HepG2 (cell line): Measurements from ENCODE around the gene BRIP1. TPM values are rescaled to one million over a fixed set of nuclear protein-coding genes. Genes with fewer than 3 reads are reported as not detected.

Source experiments
- ATAC-seq: fragments of 200-7000 bp; cut with Tn5 transposase; 3 replicates; pipeline ENCODE4 v1.9.1; 2020; ENCODE audit warnings: mild to moderate bottlenecking, moderate library complexity
- BruUV-seq: library from RNA; stranded (reverse); fragments of 400-500 nt; replicated peaks from 2 replicates; lab custom pipeline; 2021; lab: Mats Ljungman, UMichigan
- CTCF ChIA-PET: fragments of 300-600 bp; formaldehyde crosslinking; extraction: SDS; loops from one replicate; lab custom pipeline; 2021; ENCODE audit warnings: low total read pairs, inconsistent platforms, low intra/inter-chr PET ratio; lab: Yijun Ruan, JAX
- POLR2A ChIA-PET: fragments of 350-600 bp; sonication (Branson Sonifier 250); formaldehyde crosslinking; loops from one replicate; lab custom pipeline; 2020; ENCODE audit warnings: antibody characterized with exemption, inconsistent platforms; lab: Yijun Ruan, JAX
- DNase-seq: peaks from one replicate; pipeline ENCODE4 v3.0.0-alpha.2; 2015; ENCODE audit warnings: low spot score
- FAIRE-seq: peaks from 3 replicates; lab custom pipeline; 2011; peaks lifted over from hg19 to GRCh38; lab: Jason Lieb, UNC
- H2AFZ ChIP-seq: one replicate; pipeline ENCODE4 v1.6.1; 2011; ENCODE audit warnings: low read length, inconsistent platforms
- H3K27ac ChIP-seq: fragments of 300-600 bp; 3 replicates; pipeline ENCODE4 v1.8.0; 2011; ENCODE audit warnings: mixed run types, mild to moderate bottlenecking, mixed read lengths, low read length, inconsistent platforms; ENCODE audit not compliant: insufficient read depth; ENCODE audit errors: extremely low read length
- H3K27me3 ChIP-seq, 2 experiments: fragments of 200-600 bp in 1 of 2; 2 replicates in 1 of 2; 3 replicates in 1 of 2; pipeline versions ENCODE4 v1.6.0 to v1.8.0; 2011; ENCODE audit warnings: low read length in 2 of 2, mild to moderate bottlenecking in 2 of 2, moderate library complexity in 2 of 2, inconsistent platforms in 1 of 2; ENCODE audit not compliant: insufficient read depth in 2 of 2, control insufficient read depth in 1 of 2
- H3K36me3 ChIP-seq, 2 experiments: fragments of 200-600 bp in 1 of 2; replicated peaks in 1 of 2; 2 replicates in 1 of 2; 3 replicates in 1 of 2; pipeline versions ENCODE4 v1.5.1 to v1.8.0; 2011; ENCODE audit warnings: low read length in 2 of 2, inconsistent platforms in 1 of 2; ENCODE audit not compliant: insufficient read depth in 2 of 2, control insufficient read depth in 1 of 2
- H3K4me1 ChIP-seq: 2 replicates; pipeline ENCODE4 v1.5.1; 2012; ENCODE audit warnings: low read length, inconsistent platforms; ENCODE audit not compliant: insufficient read depth
- H3K4me2 ChIP-seq: 2 replicates; pipeline ENCODE4 v1.6.0; 2011; ENCODE audit warnings: low read depth, low read length, inconsistent platforms
- H3K4me3 ChIP-seq, 3 experiments: fragments of 200-600 bp in 1 of 3; sonication (generic), shearing (Covaris generic) in 1 of 3; replicated peaks in 1 of 3; 2 replicates each; pipeline ENCODE4 v1.5.1; 2011 to 2016; ENCODE audit warnings: low read length in 3 of 3, inconsistent platforms in 2 of 3, low read depth in 2 of 3, mild to moderate bottlenecking in 2 of 3, control low read depth in 1 of 3, mixed read lengths in 1 of 3; ENCODE audit not compliant: insufficient read depth in 1 of 3
- H3K79me2 ChIP-seq: one replicate; pipeline ENCODE4 v1.6.1; 2011; ENCODE audit warnings: low read length, inconsistent platforms; ENCODE audit not compliant: insufficient read depth
- H3K9ac ChIP-seq: 2 replicates; pipeline ENCODE4 v1.6.0; 2011; ENCODE audit warnings: mild to moderate bottlenecking, low read depth, low read length, inconsistent platforms; ENCODE audit not compliant: insufficient read depth
- H3K9me3 ChIP-seq: 2 replicates; pipeline ENCODE4 v1.5.1; 2012; ENCODE audit warnings: mild to moderate bottlenecking, low read length
- H4K20me1 ChIP-seq: 2 replicates; pipeline ENCODE4 v1.6.0; 2011; ENCODE audit warnings: inconsistent platforms, mild to moderate bottlenecking, low read length, moderate library complexity; ENCODE audit not compliant: insufficient read depth
- ATRX ChIP-seq: sonication (generic); formaldehyde crosslinking; IDR thresholded peaks from 2 replicates; pipeline ENCODE4 v1.4.0; 2020; ENCODE audit warnings: missing genetic modification reagents, borderline replicate concordance
- BCL6 ChIP-seq: IDR thresholded peaks from 2 replicates; pipeline ENCODE4 v1.6.1; 2016; ENCODE audit warnings: missing genetic modification reagents, missing compliant biosample characterization
- BRCA1 ChIP-seq: sonication (generic); formaldehyde crosslinking; IDR thresholded peaks from 2 replicates; pipeline ENCODE4 v1.4.0; 2020; ENCODE audit warnings: missing genetic modification reagents
- CAMTA2 ChIP-seq: sonication (generic); formaldehyde crosslinking; IDR thresholded peaks from 2 replicates; pipeline ENCODE4 v1.4.0; 2020; ENCODE audit warnings: mild to moderate bottlenecking, missing genetic modification reagents, borderline replicate concordance
- JARID2 ChIP-seq: sonication (generic); formaldehyde crosslinking; IDR thresholded peaks from 2 replicates; pipeline ENCODE4 v1.8.1; 2023; ENCODE audit warnings: missing genetic modification reagents, inconsistent platforms; ENCODE audit not compliant: insufficient replicate concordance
- MYC ChIP-seq: sonication (generic); formaldehyde crosslinking; IDR thresholded peaks from 2 replicates; pipeline ENCODE4 v1.9.0; 2021; ENCODE audit warnings: missing genetic modification reagents, borderline replicate concordance
- MYNN ChIP-seq: sonication (generic); formaldehyde crosslinking; IDR thresholded peaks from 2 replicates; pipeline ENCODE4 v1.4.0; 2020; ENCODE audit warnings: mild to moderate bottlenecking, low read depth, missing genetic modification reagents
- STAT5B ChIP-seq: sonication (generic); formaldehyde crosslinking; IDR thresholded peaks from 2 replicates; pipeline ENCODE4 v1.4.0; 2020; ENCODE audit warnings: missing genetic modification reagents
- ZFAT ChIP-seq: sonication (generic); formaldehyde crosslinking; conservative IDR thresholded peaks from 2 replicates; pipeline ENCODE4 v1.8.1; 2023; ENCODE audit warnings: missing genetic modification reagents, inconsistent platforms
- ZMAT3 ChIP-seq: sonication (generic); formaldehyde crosslinking; conservative IDR thresholded peaks from 2 replicates; pipeline ENCODE4 v1.7.0; 2021; ENCODE audit warnings: missing genetic modification reagents
- ZNF17 ChIP-seq: sonication (generic); formaldehyde crosslinking; IDR thresholded peaks from 2 replicates; pipeline ENCODE4 v1.5.0; 2020; ENCODE audit warnings: mild to moderate bottlenecking, missing genetic modification reagents
- ZNF614 ChIP-seq: IDR thresholded peaks from 2 replicates; pipeline ENCODE4 v1.6.1; 2018; ENCODE audit warnings: missing biosample characterization, missing genetic modification reagents, inconsistent platforms, borderline replicate concordance
- ZSCAN29 ChIP-seq: sonication (generic); formaldehyde crosslinking; conservative IDR thresholded peaks from 2 replicates; pipeline ENCODE4 v1.4.0; 2020; ENCODE audit warnings: mild to moderate bottlenecking, missing genetic modification reagents
- WGBS: methylation state at CpG from one replicate; pipeline ENCODE4 v1.1.6; 2017; ENCODE audit warnings: low lambda C conversion rate; 5-methylcytosine and 5-hydroxymethylcytosine counted together
- in situ Hi-C: cut with HindIII; loops from 2 replicates; pipeline ENCODE4 v1.10.0; 2017; ENCODE audit warnings: low pct_unique_long_range_greater_than_20kb; ENCODE audit not compliant: extremely low pct_ligation_motif_present
- intact Hi-C: fragments of 100-400 bp; cut with micrococcal nuclease; formaldehyde crosslinking; loops from one replicate; pipeline ENCODE4 v1.10.0; 2022; ENCODE audit not compliant: unreplicated experiment
- polyA plus RNA-seq, 8 experiments: library from polyadenylated mRNA; depleted of rRNA in 3 of 8; stranded (reverse) in 7 of 8; unstranded in 1 of 8; fragments of >200 nt; fragmentation: Illumina TruSeq in 4 of 8; extraction: Trizol in 4 of 8; gene quantifications; 2 replicates each; pipeline versions ENCODE4 v1.2.1 to v1.2.3, GENCODE V29; 2011 to 2016; ENCODE audit warnings: low read depth in 4 of 8, missing spikeins in 1 of 8, mixed read lengths in 1 of 8; ENCODE audit not compliant: insufficient read depth in 1 of 8
- total RNA-seq, 5 experiments: library from RNA; depleted of rRNA; stranded (reverse); fragments of >200 nt; fragmentation: Illumina TruSeq; extraction: Trizol; gene quantifications; 2 replicates each; pipeline ENCODE4 v1.2.3, GENCODE V29; 2016; ENCODE audit warnings: low read depth in 1 of 5
- TF ChIP-seq, protein P1 (sequence below): fragments of 450-650 bp; IDR thresholded peaks from 2 replicates; pipeline ENCODE4 v1.6.1; 2017
- TF ChIP-seq, protein P2 (sequence below): fragments of 450-650 bp; IDR thresholded peaks from 2 replicates; pipeline ENCODE4 v1.6.1; 2017; ENCODE audit warnings: mild to moderate bottlenecking

Gene BRIP1
- total and polyA plus RNA-seq, 2 of the 13 experiments (the other 11 are each of a cell fraction or from before 2014, with no cell fraction given) = 3.8 to 27.7 TPM

DNA sequence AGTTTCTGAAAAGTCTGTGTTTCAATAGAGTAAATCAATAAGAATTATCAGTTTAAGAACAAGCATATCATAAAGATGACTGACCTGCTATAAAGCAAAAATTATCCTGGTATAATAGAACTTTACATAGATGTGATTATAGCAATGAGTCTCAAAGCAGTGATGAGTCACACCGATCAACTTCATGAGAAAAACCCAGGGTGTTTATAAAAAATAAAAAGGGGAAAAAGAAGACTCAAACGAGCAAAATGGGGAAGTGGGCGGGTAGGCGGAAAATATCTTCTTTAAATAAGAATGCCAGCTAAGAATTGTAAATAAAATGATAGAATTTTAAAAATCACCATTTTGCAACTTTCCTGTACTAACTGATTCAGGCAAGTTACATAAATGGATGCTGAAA, 46.8 kb downstream of the BRIP1 start (continued):
- no peak for TF ChIP-seq ZNF614 (CRISPR knock-in tag)
- no peak for TF ChIP-seq CAMTA2
- no peak for TF ChIP-seq ZMAT3 (CRISPR knock-in tag)

DNA sequence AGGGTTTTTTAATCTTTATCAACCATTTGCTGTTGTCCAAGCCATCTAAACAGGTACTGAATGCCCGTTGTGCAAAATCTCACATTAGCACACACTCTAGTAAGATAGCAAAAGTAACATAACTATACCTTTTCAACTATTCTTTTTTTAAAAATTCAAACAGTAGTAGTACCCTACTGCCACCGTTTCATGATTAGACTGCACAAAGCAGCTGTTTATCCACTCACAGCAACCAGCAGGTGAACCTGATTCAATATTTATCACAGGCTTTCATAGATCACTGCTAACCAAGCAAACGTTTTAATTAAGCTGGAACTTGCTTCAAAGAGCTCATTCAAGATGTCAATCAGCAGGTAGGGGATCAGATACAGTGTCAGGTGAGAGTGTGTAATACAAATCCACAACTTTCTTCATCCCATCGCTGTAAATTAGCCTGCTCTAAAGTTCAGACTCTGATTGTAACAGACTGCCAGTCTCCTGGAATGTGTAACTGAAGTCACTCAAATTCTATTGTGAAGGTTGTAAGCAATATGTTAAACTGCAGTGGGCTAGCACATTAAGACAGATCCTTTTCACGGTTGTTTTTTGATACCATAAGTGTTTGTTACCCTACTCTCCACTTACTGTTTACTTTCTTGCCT, 47.3 kb downstream of the BRIP1 start:
- in situ Hi-C loops (no loop called here), intact Hi-C loops (no loop called here)
- Histone ChIP-seq H3K79me2 (no peaks in the 10 kb centered on the region), H3K9me3 (no peaks in the 10 kb centered on the region), H3K27me3 (no peaks in the 10 kb centered on the region), H3K4me2 (no peak overlapping the region), H3K36me3 (peaks cover 3 to 14% of the 10 kb centered on the region in 2 experiments; a peak in 4 of 5 replicates), H3K4me3 (no peak overlapping the region), H3K27ac (no peak overlapping the region), H4K20me1 (no peaks in the 10 kb centered on the region), H3K9ac (no peak overlapping the region), H2AFZ (no peak overlapping the region), H3K4me1 (no peaks in the 10 kb centered on the region)
- 80% methylated on average over 5 of the region's 5 CpGs for WGBS
- ChIA-PET POLR2A (no interaction called here), CTCF (no interaction called here)
- no TSS peak for BruUV-seq
- DNase-seq (no peak), ATAC-seq (no peak), FAIRE-seq (no peak)
- TF ChIP-seq MYNN (no peak), BCL6 (CRISPR knock-in tag) (no peak), ATRX (CRISPR knock-in tag) (no peak), BRCA1 (CRISPR knock-in tag) (no peak), ZNF17 (CRISPR knock-in tag) (no peak)

DNA sequence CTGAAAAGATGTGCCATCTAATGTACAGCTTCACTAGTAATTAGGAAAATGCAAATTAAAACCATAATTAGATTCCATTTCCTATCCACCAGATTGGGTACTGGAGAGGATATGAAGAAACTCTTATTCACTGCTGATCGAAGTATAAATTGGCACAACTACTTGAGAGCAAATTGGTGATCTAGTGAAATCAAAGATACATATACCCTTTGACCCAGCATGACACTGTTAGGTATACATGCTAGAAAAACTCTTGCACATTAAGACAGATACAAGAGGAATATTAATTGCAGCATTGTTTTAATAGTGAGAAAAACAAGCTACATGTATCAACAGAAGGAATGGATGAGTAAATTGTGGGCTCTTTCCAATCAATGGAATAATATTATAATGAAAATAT, 48.8 kb downstream of the BRIP1 start:
- Histone ChIP-seq H3K36me3 (peaks cover 2 to 13% of the 10 kb centered on the region in 2 experiments; a peak in 2 of 5 replicates), H3K9ac (no peak overlapping the region), H3K4me1 (no peaks in the 10 kb centered on the region), H3K27ac (no peak overlapping the region), H3K79me2 (no peaks in the 10 kb centered on the region), H3K4me2 (no peak overlapping the region), H3K4me3 (no peak overlapping the region), H3K27me3 (no peaks in the 10 kb centered on the region), H2AFZ (no peak overlapping the region), H3K9me3 (no peaks in the 10 kb centered on the region), H4K20me1 (no peaks in the 10 kb centered on the region)
- ChIA-PET CTCF (no interaction called here), POLR2A (no interaction called here)
- no TSS peak for BruUV-seq
- in situ Hi-C loops = no loop called here
- intact Hi-C loops = no loop called here
- no peak for FAIRE-seq
- DNase-seq = no peak
- no peak for ATAC-seq
- 95% methylated on average over 1 of the region's 1 CpG for WGBS
- TF ChIP-seq, protein P1, sequence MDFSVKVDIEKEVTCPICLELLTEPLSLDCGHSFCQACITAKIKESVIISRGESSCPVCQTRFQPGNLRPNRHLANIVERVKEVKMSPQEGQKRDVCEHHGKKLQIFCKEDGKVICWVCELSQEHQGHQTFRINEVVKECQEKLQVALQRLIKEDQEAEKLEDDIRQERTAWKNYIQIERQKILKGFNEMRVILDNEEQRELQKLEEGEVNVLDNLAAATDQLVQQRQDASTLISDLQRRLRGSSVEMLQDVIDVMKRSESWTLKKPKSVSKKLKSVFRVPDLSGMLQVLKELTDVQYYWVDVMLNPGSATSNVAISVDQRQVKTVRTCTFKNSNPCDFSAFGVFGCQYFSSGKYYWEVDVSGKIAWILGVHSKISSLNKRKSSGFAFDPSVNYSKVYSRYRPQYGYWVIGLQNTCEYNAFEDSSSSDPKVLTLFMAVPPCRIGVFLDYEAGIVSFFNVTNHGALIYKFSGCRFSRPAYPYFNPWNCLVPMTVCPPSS = no peak
- TF ChIP-seq ZSCAN29 (CRISPR knock-in tag) (no peak), JARID2 (no peak), ZFAT (CRISPR knock-in tag) (no peak), MYC (CRISPR knock-in tag) (no peak), STAT5B (CRISPR knock-in tag) (no peak)
- TF ChIP-seq, protein P2, sequence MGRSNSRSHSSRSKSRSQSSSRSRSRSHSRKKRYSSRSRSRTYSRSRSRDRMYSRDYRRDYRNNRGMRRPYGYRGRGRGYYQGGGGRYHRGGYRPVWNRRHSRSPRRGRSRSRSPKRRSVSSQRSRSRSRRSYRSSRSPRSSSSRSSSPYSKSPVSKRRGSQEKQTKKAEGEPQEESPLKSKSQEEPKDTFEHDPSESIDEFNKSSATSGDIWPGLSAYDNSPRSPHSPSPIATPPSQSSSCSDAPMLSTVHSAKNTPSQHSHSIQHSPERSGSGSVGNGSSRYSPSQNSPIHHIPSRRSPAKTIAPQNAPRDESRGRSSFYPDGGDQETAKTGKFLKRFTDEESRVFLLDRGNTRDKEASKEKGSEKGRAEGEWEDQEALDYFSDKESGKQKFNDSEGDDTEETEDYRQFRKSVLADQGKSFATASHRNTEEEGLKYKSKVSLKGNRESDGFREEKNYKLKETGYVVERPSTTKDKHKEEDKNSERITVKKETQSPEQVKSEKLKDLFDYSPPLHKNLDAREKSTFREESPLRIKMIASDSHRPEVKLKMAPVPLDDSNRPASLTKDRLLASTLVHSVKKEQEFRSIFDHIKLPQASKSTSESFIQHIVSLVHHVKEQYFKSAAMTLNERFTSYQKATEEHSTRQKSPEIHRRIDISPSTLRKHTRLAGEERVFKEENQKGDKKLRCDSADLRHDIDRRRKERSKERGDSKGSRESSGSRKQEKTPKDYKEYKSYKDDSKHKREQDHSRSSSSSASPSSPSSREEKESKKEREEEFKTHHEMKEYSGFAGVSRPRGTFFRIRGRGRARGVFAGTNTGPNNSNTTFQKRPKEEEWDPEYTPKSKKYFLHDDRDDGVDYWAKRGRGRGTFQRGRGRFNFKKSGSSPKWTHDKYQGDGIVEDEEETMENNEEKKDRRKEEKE = no peak
